IMR-90 (cell line): Measurements from ENCODE around the gene ZBTB48. TPM values are rescaled to one million over a fixed set of nuclear protein-coding genes. Genes with fewer than 3 reads are reported as not detected.

Source experiments
- ATAC-seq: fragments of 200-7000 bp; cut with Tn5 transposase; 2 replicates; pipeline ENCODE4 v1.9.1; 2020; ENCODE audit warnings: low read depth, mild to moderate bottlenecking, moderate library complexity
- BruUV-seq: library from RNA; stranded (reverse); fragments of 400-500 nt; replicated peaks from 2 replicates; lab custom pipeline; 2021; lab: Mats Ljungman, UMichigan
- CTCF ChIA-PET: fragments of 300-600 bp; formaldehyde crosslinking; extraction: SDS; loops from one replicate; lab custom pipeline; 2021; ENCODE audit warnings: antibody characterized with exemption; lab: Yijun Ruan, JAX
- POLR2A ChIA-PET: fragments of 300-600 bp; sonication (Branson Sonifier 250); formaldehyde crosslinking; loops from one replicate; lab custom pipeline; 2022; ENCODE audit warnings: antibody characterized with exemption; ENCODE audit not compliant: unreplicated experiment; lab: Charles Lee
- DNase-seq: peaks from one replicate; pipeline ENCODE4 v3.0.0; 2013
- H2AFZ ChIP-seq: replicated peaks from 2 replicates; pipeline ENCODE3; 2013; ENCODE audit warnings: low read length, mild to moderate bottlenecking; ENCODE audit not compliant: poor library complexity
- H2AK5ac ChIP-seq: 2 replicates; pipeline ENCODE4 v1.6.1; 2013; ENCODE audit warnings: low read depth, low read length, inconsistent platforms
- H2AK9ac ChIP-seq: replicated peaks from 2 replicates; pipeline ENCODE3; 2013; ENCODE audit warnings: mild to moderate bottlenecking, low read depth, low read length, moderate library complexity; ENCODE audit not compliant: poor library complexity
- H2BK120ac ChIP-seq: 2 replicates; pipeline ENCODE4 v1.6.1; 2013; ENCODE audit warnings: low read depth, low read length, inconsistent platforms
- H2BK15ac ChIP-seq: 3 replicates; pipeline ENCODE4 v1.6.1; 2013; ENCODE audit warnings: low read depth, low read length, inconsistent platforms
- H2BK20ac ChIP-seq: 2 replicates; pipeline ENCODE4 v1.6.1; 2013; ENCODE audit warnings: low read depth, mild to moderate bottlenecking, inconsistent platforms, low read length, moderate library complexity
- H2BK5ac ChIP-seq: 2 replicates; pipeline ENCODE4 v1.6.1; 2013; ENCODE audit warnings: mild to moderate bottlenecking, low read depth, low read length, inconsistent platforms; ENCODE audit not compliant: poor library complexity, severe bottlenecking
- H3K14ac ChIP-seq: replicated peaks from 2 replicates; pipeline ENCODE4 v1.6.1; 2013; ENCODE audit warnings: low read depth, low read length, inconsistent platforms
- H3K18ac ChIP-seq: 2 replicates; pipeline ENCODE4 v1.6.1; 2013; ENCODE audit warnings: low read depth, low read length, control low read depth
- H3K23ac ChIP-seq: 2 replicates; pipeline ENCODE4 v1.6.1; 2013; ENCODE audit warnings: low read depth, low read length, inconsistent platforms
- H3K27ac ChIP-seq: 2 replicates; pipeline ENCODE4 v1.5.1; 2013; ENCODE audit warnings: mild to moderate bottlenecking, control low read depth, low read length; ENCODE audit not compliant: insufficient read depth
- H3K27me3 ChIP-seq: 2 replicates; pipeline ENCODE4 v1.6.1; 2013; ENCODE audit warnings: low read length; ENCODE audit not compliant: control insufficient read depth, insufficient read depth
- H3K36me3 ChIP-seq: 2 replicates; pipeline ENCODE4 v1.6.1; 2013; ENCODE audit warnings: low read length, mixed read lengths; ENCODE audit not compliant: control insufficient read depth, insufficient read depth
- H3K4ac ChIP-seq: 2 replicates; pipeline ENCODE4 v1.6.1; 2013; ENCODE audit warnings: low read depth, low read length, inconsistent platforms
- H3K4me1 ChIP-seq: 2 replicates; pipeline ENCODE4 v1.6.1; 2013; ENCODE audit warnings: low read length, mixed read lengths; ENCODE audit not compliant: control insufficient read depth, insufficient read depth
- H3K4me2 ChIP-seq: 2 replicates; pipeline ENCODE4 v1.6.1; 2013; ENCODE audit warnings: low read depth, mild to moderate bottlenecking, control low read depth, low read length, moderate library complexity
- H3K4me3 ChIP-seq: 2 replicates; pipeline ENCODE4 v1.5.1; 2013; ENCODE audit warnings: low read depth, mild to moderate bottlenecking, control low read depth, low read length, moderate library complexity; ENCODE audit not compliant: insufficient read depth
- H3K56ac ChIP-seq: 2 replicates; pipeline ENCODE4 v1.6.1; 2013; ENCODE audit warnings: low read length, inconsistent platforms; ENCODE audit not compliant: insufficient read depth; ENCODE audit errors: extremely low read depth
- H3K79me1 ChIP-seq, 2 experiments: 2 replicates each; pipeline ENCODE4 v1.6.1; 2013; ENCODE audit warnings: low read length in 2 of 2, inconsistent platforms in 1 of 2, low read depth in 1 of 2
- H3K9ac ChIP-seq: 2 replicates; pipeline ENCODE4 v1.6.1; 2013; ENCODE audit warnings: low read depth, low read length, control low read depth
- H3K9me1 ChIP-seq: 2 replicates; pipeline ENCODE4 v1.6.1; 2013; ENCODE audit warnings: low read length, inconsistent platforms; ENCODE audit not compliant: insufficient read depth
- H3K9me3 ChIP-seq: 2 replicates; pipeline ENCODE4 v1.6.1; 2013; ENCODE audit warnings: low read length; ENCODE audit not compliant: control insufficient read depth, insufficient read depth
- H4K20me1 ChIP-seq: 2 replicates; pipeline ENCODE4 v1.6.1; 2013; ENCODE audit warnings: low read length, inconsistent platforms; ENCODE audit not compliant: insufficient read depth
- H4K5ac ChIP-seq: 2 replicates; pipeline ENCODE4 v1.6.1; 2013; ENCODE audit warnings: mild to moderate bottlenecking, low read depth, low read length, control low read depth
- H4K8ac ChIP-seq, 2 experiments: 2 replicates each; pipeline ENCODE4 v1.6.1; 2013; ENCODE audit warnings: low read depth in 2 of 2, low read length in 2 of 2, control low read depth in 1 of 2, inconsistent platforms in 1 of 2
- H4K91ac ChIP-seq: 2 replicates; pipeline ENCODE4 v1.6.1; 2013; ENCODE audit warnings: low read depth, low read length, inconsistent platforms; ENCODE audit not compliant: insufficient read depth
- BHLHE40 ChIP-seq: fragments of 150-350 bp; IDR thresholded peaks from 2 replicates; pipeline ENCODE4 v1.6.1; 2016; ENCODE audit warnings: mild to moderate bottlenecking, low read depth, low read length
- CEBPB ChIP-seq: IDR thresholded peaks from 2 replicates; pipeline ENCODE4 v1.6.1; 2012; ENCODE audit warnings: low read depth, low read length, improper control_type of control experiment
- CHD1 ChIP-seq: IDR thresholded peaks from 2 replicates; pipeline ENCODE4 v1.6.1; 2012; ENCODE audit warnings: low read depth, low read length, improper control_type of control experiment
- FOS ChIP-seq: fragments of 150-350 bp; IDR thresholded peaks from 2 replicates; pipeline ENCODE4 v1.6.1; 2016; ENCODE audit warnings: low read depth, low read length
- MAFK ChIP-seq: IDR thresholded peaks from 2 replicates; pipeline ENCODE4 v1.6.1; 2012; ENCODE audit warnings: low read depth, low read length, improper control_type of control experiment
- MAZ ChIP-seq: IDR thresholded peaks from 2 replicates; pipeline ENCODE4 v1.6.1; 2012; ENCODE audit warnings: low read depth, mild to moderate bottlenecking, low read length, improper control_type of control experiment, moderate library complexity, borderline replicate concordance
- NFE2L2 ChIP-seq: fragments of 150-350 bp; IDR thresholded peaks from 2 replicates; pipeline ENCODE4 v1.6.1; 2016; ENCODE audit warnings: low read depth, mild to moderate bottlenecking, low read length
- POLR2A ChIP-seq: IDR thresholded peaks from 2 replicates; pipeline ENCODE4 v1.6.1; 2012; ENCODE audit warnings: mild to moderate bottlenecking, low read depth, low read length
- RFX5 ChIP-seq: IDR thresholded peaks from 2 replicates; pipeline ENCODE4 v1.8.0; 2012; ENCODE audit warnings: low read depth, mild to moderate bottlenecking, low read length, moderate library complexity
- SMC3 ChIP-seq: fragments of 150-350 bp; IDR thresholded peaks from 2 replicates; pipeline ENCODE4 v1.6.1; 2016; ENCODE audit warnings: low read depth, mild to moderate bottlenecking, antibody characterized with exemption, low read length, moderate library complexity
- WGBS, 2 experiments: methylation state at CpG; one replicate each; pipeline versions ENCODE4 v1.1.5 to v1.1.7; 2013; ENCODE audit warnings: missing lambda C conversion rate in 2 of 2; ENCODE audit not compliant: insufficient read length in 1 of 2; ENCODE audit errors: extremely low coverage in 2 of 2; 5-methylcytosine and 5-hydroxymethylcytosine counted together
- dilution Hi-C: fragments of 300-500 bp; cut with HindIII; formaldehyde crosslinking; loops from one replicate; pipeline ENCODE4 v1.14.3; 2018; ENCODE audit warnings: low sequenced_read_pairs; ENCODE audit not compliant: unreplicated experiment
- in situ Hi-C: fragments of 300-500 bp; cut with MboI; formaldehyde crosslinking; loops from 3 replicates; pipeline ENCODE4 v1.14.3; 2019; ENCODE audit warnings: low sequenced_read_pairs, inconsistent platforms, mixed read lengths
- intact Hi-C: fragments of 100-400 bp; cut with micrococcal nuclease; formaldehyde crosslinking; loops from 2 replicates; pipeline ENCODE4 v1.10.0; 2022
- polyA plus RNA-seq, 3 experiments: library from polyadenylated mRNA; depleted of rRNA; stranded (reverse); fragments of >200 nt; gene quantifications; 2 replicates each; pipeline ENCODE4 v1.2.3, GENCODE V29; 2012; ENCODE audit warnings: low replicate concordance in 1 of 3
- total RNA-seq: library from RNA; depleted of rRNA; stranded (reverse); fragments of >200 nt; gene quantifications from 2 replicates; pipeline ENCODE4 v1.2.3, GENCODE V29; 2012
- TF ChIP-seq, protein P1 (sequence below): fragments of 150-350 bp; IDR thresholded peaks from 2 replicates; pipeline ENCODE4 v1.6.1; 2017; ENCODE audit warnings: mild to moderate bottlenecking, antibody characterized with exemption, low read length, low read depth
- TF ChIP-seq, protein P2 (sequence below): fragments of 150-350 bp; IDR thresholded peaks from 2 replicates; pipeline ENCODE4 v1.6.1; 2016; ENCODE audit warnings: low read depth, mild to moderate bottlenecking, low read length, moderate library complexity, borderline replicate concordance
- TF ChIP-seq, protein P3 (sequence below): conservative IDR thresholded peaks from 2 replicates; pipeline ENCODE4 v1.5.1; 2012; ENCODE audit warnings: mild to moderate bottlenecking, low read depth, low read length, improper control_type of control experiment

The ZBTB48 gene
- total and polyA plus RNA-seq, 2 of the 4 experiments (the other 2 are of a cell fraction): 9.3 to 17.5 TPM

DNA sequence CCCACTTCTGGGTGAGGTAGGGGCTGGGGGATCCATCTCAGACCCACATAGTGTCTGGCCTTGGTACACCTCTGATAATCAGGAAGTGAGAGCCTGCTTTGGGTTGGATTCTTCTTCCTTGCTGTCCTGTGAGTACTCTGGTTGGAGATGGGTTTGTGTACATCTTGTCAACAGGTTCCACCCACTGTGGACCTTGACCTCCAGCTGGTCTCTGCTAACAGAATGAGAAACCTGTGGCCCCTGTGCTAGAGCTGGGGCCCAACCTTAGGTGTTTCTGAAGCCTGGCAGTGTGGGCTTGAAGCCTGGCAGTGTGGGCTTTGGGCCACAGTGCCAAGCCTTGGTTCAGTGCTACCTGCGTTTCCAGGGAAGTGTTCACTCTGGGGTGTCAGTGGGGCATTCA is 2.6 kb downstream of the ZBTB48 start:
- Histone ChIP-seq H4K20me1 (peaks cover 18% of the 10 kb centered on the region), H3K4me1 (peaks cover 11% of the 10 kb centered on the region), H4K91ac (no peak overlapping the region), H3K14ac (no peak overlapping the region), H3K18ac (no peak overlapping the region), H2BK120ac (no peak overlapping the region), H3K9me3 (no peaks in the 10 kb centered on the region), H3K36me3 (peaks cover 5% of the 10 kb centered on the region; the same call in 1 of the 2 replicates), H3K27me3 (no peaks in the 10 kb centered on the region), H2AK5ac (no peak overlapping the region), H2BK20ac (no peak overlapping the region), H3K4me2 (no peak overlapping the region), H3K9ac (no peak overlapping the region), H4K8ac (no peak overlapping the region), H3K27ac (no peak overlapping the region), H2BK15ac (no peak overlapping the region), H3K4me3 (no peak overlapping the region), H2BK5ac (no peak overlapping the region), H3K79me1 (peaks cover 15 to 43% of the 10 kb centered on the region in 2 experiments), H3K9me1 (peaks cover 17% of the 10 kb centered on the region), H4K5ac (no peak overlapping the region), H3K4ac (no peak overlapping the region), H3K56ac (no peak overlapping the region), H3K23ac (no peak overlapping the region), H2AFZ (no peak overlapping the region), H2AK9ac (no peak overlapping the region)
- ATAC-seq (no peak), DNase-seq (no peak)
- no CpG with 5 or more reads among the region's 1 CpG for WGBS, 2 experiments
- POLR2A ChIA-PET: no interaction called here
- dilution Hi-C loops: no loop called here
- intact Hi-C loops: no loop called here
- CTCF ChIA-PET: no interaction called here
- BruUV-seq: TSS peak; percentile 15
- in situ Hi-C loops: no loop called here
- no peak for TF ChIP-seq MAZ
- no peak for TF ChIP-seq MAFK
- no peak for TF ChIP-seq BHLHE40
- TF ChIP-seq NFE2L2: no peak
- no peak for TF ChIP-seq POLR2A
- TF ChIP-seq SMC3: no peak
- TF ChIP-seq CHD1: no peak
- no peak for TF ChIP-seq RFX5
- TF ChIP-seq, protein P1, sequence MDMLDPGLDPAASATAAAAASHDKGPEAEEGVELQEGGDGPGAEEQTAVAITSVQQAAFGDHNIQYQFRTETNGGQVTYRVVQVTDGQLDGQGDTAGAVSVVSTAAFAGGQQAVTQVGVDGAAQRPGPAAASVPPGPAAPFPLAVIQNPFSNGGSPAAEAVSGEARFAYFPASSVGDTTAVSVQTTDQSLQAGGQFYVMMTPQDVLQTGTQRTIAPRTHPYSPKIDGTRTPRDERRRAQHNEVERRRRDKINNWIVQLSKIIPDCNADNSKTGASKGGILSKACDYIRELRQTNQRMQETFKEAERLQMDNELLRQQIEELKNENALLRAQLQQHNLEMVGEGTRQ: no peak
- TF ChIP-seq, protein P2, sequence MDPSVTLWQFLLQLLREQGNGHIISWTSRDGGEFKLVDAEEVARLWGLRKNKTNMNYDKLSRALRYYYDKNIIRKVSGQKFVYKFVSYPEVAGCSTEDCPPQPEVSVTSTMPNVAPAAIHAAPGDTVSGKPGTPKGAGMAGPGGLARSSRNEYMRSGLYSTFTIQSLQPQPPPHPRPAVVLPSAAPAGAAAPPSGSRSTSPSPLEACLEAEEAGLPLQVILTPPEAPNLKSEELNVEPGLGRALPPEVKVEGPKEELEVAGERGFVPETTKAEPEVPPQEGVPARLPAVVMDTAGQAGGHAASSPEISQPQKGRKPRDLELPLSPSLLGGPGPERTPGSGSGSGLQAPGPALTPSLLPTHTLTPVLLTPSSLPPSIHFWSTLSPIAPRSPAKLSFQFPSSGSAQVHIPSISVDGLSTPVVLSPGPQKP: no peak
- TF ChIP-seq, protein P3, sequence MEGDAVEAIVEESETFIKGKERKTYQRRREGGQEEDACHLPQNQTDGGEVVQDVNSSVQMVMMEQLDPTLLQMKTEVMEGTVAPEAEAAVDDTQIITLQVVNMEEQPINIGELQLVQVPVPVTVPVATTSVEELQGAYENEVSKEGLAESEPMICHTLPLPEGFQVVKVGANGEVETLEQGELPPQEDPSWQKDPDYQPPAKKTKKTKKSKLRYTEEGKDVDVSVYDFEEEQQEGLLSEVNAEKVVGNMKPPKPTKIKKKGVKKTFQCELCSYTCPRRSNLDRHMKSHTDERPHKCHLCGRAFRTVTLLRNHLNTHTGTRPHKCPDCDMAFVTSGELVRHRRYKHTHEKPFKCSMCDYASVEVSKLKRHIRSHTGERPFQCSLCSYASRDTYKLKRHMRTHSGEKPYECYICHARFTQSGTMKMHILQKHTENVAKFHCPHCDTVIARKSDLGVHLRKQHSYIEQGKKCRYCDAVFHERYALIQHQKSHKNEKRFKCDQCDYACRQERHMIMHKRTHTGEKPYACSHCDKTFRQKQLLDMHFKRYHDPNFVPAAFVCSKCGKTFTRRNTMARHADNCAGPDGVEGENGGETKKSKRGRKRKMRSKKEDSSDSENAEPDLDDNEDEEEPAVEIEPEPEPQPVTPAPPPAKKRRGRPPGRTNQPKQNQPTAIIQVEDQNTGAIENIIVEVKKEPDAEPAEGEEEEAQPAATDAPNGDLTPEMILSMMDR: no peak
- no peak for TF ChIP-seq CEBPB
- no peak for TF ChIP-seq FOS
